Activated T-cell treated with anti-CD3 and anti-CD28 coated beads, Interleukin-2, amount 50 U/mL, for 48 hours (primary cell): Measurements from ENCODE around the gene ARHGEF17.

Experiments
- DNase-seq, 2 experiments: peaks; one replicate each; pipeline ENCODE4 v3.0.0-alpha.2; 2020

The ARHGEF17 gene

DNA sequence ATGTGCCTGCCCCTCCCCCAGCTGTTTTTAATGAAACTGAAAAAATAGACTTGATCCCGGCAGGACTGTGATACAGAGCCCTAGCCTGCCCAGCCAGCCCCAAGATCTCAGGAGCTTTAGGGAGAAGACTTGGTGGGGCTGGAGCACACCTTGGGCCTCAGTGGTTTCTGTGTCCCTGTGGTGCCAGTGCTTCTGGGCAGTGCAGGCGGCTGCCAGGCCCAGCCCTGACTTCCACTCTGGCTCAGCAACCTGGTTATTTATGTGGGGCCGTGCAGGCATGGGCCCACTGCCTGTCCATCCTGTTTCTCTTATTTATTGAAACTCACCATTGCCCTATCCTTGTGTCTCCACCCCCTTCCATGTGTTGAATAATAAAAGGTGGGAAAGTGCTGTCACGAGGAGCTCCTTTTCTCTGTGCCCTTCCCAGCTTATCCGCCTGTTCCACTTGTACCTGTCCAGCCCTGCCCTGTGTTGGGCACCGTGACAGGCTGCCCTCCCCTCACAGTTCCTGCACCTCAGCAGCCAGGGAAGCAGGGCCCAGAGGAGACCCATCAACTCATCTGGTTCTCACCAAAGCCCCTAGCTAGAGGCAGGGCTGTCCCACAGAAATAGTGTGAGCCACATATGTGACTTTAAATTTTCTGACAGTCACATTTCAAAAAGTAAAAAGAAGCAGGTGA is 88.3 kb downstream of the ARHGEF17 start:
- DNase-seq: no peak

DNA sequence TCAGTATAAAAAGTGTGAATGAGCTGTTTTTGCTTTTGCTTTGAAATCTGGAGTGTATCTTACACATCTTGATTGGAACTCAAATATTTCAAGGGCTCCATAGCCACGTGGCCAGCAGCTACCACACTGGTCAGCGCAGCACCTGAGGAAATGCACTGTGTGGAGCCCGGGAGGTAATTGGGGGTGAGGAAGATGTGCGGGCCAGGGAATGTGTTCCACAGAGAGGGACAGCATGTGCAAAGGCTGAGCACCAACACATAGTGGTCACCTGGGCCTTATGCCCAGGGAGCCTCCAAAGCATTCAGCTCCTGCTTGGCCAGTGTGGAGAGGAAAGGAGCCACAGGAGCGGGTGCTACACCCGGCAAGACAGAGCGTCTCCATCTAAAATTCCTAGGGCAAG is 88.9 kb downstream of the ARHGEF17 start:
- no peak for DNase-seq

DNA sequence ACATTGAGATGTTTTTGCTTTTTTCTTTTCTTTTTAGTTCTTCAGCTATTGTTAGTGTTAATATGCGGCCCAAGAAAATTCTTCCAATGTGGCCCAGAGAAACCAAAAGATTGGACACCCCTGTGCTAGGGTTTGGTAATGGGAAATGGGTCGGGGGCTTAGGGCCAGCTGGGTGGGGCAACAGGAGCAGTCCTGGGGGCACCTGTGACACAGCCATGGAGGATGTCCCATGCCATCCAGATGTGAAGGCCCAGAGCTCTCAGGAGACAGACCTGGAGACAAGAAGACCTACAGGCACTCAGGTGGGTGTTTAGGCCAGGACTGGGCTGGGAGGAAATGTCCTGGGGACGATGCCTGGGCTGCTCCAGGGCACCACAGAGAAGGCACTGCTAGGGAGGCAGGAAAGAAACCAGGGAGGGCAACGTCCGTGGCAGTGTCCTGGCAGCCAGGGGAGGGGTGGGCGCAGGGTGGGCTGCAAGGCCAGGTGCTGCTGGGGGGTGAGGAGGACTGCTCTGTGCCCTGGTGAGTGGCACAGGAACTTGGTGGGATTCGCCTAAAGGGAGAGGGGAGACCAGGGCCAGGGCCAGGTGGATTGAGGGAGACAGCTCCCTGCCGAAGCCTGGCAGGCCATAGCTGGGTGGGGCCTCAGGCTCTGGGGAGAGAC is 89.5 kb downstream of the ARHGEF17 start:
- DNase-seq: no peak

DNA sequence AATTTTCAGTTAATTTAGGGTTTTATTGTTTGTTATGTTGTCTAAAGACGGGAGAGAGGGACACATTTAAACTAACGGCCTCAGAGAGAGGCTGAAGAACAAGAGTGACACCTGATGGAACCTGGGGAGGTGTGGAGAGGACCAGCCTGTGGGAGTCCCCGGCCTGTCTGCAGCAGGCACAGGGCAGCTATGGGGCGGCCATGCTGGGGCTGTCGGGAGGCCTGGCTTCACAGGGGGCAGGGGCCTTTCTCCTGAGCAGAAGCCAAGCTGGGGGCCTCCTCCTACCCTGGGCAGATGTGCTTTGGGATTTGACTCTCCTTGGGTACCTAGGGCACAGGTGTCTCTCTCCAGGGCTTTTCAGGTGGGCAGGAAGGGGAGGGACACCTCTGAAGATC is 90.1 kb downstream of the ARHGEF17 start:
- DNase-seq: no peak

DNA sequence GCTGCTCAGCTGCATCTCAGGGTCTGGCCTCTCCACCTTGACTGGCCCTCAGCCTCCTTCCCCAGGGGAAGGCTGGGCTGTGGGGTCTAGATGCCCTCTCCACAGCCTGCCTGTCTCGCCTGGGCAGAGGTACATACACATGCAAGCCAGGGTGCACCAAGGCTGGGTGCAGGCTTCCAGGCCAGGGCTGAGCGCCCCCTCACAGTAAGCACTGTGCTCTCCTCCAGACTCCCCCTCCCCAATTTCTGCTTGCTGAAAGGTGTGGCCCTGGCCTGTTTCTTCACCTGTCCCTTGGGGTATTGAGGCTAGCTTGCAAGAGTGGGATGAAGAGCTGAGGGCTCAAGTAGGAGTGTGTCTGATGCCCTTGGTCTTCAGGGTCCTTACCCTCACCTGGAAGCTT is 90.6 kb downstream of the ARHGEF17 start:
- DNase-seq: no peak

DNA sequence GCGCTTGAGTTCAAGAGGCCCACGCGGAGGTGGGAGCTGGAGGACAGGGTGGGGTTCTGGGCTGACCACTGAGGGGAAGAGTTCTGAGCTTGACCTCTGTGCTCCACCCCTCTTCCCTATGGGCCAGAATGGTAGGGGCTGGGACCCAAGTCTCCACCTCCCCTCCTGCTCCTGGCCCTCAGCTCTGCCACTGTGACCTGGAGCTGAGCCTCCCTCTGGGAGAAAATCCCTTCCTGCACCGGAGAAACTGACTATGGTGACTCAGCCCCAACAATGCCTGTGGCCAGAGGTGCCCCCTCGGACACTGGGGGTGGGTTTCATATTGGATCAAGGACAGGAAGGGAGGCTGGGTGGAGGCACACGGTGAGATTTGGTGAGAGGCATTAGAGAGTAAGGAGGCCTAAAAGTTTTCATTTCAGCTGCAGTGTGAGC is 91.1 kb downstream of the ARHGEF17 start:
- DNase-seq: no peak

DNA sequence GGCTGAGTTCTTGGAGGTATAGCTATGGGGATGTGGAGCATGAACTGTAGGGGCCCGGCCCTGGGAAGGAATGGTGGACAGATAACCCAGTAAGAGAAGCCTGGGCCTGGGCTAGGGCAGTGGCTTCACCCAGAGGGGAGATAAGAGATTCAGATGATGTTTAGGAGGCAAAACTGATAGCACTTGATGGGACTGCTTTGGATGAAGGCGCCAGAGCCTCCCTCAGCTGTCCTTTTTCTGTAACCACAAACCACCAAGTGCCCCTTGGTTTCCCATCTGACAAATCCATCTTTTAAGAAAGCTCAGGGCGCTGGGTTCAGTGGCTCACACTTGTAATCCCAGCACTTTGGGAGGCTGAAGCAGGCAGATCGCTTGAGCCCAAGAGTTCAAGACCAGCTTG is 91.6 kb downstream of the ARHGEF17 start:
- no peak for DNase-seq

DNA sequence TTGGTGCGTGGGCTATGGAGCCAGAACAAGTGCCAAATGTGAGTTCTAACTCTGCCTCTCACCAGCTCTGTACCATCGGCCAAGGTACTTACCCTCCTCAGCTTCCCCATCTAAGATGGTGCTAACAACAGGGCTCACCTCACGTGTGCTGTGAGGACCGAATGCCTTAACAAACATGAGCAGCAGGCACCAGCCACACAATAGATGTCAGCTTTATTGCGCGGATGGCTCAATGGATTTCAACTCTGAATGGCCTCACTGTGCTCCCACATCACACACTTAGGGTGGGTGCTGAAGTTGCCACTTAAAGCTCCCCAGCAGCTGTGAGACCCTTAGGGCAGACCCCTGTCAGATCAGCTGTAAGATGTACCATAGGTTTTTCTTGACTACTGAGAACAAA is 92.2 kb downstream of the ARHGEF17 start:
- no peak for DNase-seq

DNA sequence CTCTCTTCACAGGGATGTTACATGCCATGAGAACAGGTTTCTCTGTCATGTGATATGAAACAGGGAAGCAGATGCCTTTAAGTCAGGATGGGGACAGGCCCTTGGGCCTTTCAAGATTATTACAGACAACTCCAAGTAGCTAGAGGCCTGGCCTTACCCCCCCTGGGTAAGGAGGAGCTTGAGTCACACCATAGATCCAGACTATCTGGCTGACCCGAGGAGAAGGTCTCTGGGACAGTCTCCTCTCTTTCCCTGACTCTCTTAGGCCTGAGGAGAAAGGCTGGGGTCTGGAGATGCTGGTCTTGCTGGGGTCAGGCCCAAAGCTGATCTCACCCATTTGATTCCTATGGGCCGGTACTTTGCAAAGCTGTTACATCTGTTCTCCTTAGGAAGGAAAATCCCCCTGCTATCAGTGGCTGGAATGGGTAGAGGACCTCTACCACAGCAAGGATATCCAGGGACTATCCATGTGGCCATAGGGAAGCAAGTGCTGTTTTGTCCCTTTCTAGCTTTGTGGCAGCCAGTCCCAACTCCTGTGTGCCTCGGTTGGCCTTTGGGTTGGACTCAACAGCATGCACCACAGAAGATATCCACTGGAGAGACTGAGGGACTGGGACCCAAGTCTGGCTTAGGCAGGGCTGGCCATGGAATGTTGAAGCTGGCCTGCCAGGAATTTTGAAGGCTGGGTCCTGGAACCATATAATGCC is 93.3 kb downstream of the ARHGEF17 start:
- peak in 1 of 2 experiments; percentile 15 for DNase-seq

DNA sequence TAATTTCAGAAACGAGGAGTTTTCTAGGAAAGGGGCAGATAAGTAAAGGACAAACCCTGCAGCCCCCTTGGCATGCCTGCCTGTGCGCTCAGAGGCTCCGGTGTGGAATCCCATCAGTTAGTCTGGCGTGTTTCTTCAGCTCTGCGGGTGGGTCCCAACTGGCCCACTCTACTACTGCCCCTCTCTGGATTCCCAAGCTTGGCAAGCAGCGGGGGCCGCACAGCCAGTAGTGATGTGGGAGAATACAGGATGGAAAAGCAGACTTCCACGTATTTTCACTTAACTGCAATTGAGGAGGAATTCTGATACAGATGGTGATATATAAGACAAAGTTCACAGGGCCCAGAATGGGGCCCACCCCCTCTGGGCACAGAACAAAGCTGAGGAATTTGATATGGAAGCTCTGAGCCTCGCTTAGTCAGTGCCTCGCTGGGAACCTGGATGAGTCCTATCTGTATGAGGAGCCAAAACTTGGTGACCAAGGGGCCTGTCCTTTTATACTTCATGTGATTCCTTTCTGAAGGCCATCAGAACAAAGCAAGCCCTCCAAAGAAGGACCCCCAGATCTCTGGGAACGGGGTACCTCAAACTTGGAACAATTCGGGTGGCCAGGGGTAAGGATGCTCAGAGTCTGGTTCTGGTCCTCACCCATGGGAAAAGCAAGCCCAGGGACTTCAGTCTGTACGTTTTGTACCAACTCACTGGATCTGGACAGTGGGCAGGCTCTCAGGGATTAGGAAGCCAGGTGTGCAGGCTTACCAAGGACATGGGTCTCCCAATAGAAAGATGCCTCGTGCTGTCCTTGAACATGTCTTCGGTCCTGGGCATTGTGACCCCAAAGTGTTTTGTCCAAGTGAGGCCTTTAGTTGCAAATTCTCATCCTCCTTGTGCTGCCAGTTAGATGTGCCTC is 94.1 kb downstream of the ARHGEF17 start:
- DNase-seq: no peak

DNA sequence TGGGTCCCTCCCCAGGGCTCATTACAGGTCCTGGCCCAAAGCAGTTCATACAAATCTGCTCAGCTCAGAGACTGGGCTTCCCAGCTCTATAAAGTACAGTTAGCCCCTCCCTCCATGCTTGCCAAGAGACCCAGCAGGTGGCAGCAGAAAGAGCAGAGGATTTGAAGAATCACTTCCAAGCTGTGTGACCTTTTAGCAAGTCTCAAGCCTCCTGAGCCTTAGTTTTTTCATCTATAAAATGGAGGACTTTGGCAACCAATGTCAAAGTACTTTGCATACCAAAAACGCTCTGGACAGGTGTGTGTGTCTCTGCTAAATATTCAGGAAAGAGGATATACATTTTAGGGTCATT is 94.7 kb downstream of the ARHGEF17 start:
- no peak for DNase-seq

DNA sequence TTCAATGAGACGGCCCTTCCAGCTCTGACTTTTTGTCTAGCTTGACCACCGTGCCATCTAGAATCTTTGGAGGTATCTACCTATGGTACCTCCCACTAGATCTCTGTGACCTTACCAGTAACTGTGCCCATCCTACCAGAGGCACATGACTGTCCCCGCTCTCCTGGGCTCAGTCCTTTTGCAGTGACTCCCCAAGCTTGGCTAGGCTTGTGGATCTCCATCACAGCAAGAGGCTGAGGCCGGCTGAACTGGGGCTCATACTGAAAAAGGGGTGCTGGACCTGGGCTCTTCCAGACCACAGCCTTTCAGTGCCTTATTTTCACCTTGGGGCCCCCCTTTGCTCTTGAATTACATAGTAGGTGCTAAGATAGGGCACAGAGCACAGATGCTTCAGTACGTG is 95.5 kb downstream of the ARHGEF17 start:
- DNase-seq: no peak

DNA sequence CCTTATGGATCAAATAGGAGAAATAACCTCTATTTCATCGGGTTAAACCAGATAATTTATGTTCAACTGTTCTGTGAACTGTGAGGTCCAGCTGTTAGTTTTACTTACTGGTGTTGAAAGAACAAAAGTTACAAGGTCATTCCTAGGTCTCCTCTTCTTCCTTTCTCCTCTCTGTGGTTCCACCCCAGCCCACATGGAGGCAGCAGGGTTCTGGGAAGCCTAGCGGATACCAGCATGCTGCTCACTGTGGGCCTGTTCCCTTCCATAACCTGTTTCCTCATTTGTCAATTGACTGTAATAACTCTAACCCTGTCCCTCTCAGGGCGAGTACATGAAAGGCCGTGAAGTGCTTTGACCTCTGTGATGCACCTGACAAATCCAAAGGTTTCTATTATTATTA is 96.0 kb downstream of the ARHGEF17 start:
- no peak for DNase-seq

DNA sequence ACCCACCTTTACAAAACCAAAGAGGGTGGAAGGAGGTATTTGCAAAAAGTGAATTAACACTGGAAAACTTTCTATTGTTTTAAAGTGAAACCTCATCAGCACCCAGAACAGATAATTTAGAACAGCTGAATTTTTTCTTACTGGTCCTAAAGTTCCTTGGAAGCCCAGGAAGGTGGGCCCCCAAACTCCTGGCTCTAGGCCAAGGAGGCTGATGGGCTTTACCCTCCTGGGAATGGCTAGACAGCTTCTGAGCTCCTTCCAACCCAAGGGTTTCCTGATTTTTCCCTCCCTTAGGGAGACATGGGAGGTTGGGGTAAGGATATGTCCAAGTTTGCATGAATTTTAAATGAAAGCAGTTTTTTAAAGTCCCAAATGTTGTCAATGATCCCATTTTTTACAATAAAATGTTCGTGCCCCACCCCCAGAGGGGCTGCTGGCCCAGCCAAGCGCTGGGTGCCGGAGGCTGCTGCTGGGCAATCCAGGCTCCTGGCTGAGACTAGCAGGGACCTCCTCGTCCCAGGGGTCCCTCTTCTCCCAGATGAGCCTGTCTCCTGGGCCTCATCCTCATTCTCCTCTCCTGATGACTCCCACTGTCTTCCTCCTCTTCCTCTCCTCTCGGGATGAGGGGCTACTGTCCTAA is 96.5 kb downstream of the ARHGEF17 start:
- DNase-seq: no peak

DNA sequence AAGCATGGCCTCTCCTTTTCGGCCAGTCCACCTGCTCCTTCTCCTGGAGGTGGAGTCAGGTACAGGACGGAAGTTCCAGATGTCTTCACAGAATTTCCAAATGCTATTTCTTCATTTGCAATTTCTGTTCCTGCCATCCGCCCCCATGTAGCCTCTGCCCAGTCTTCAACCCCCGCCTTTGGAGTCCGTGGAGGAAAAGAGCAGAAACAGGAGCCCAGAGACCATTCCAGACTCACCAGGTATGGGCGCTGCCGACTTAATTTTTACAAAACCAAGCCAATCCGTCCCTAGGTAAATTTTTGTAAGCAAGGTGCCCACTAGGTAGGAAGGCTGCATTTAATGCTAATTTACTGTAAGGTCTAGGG is 97.1 kb downstream of the ARHGEF17 start:
- DNase-seq: no peak

DNA sequence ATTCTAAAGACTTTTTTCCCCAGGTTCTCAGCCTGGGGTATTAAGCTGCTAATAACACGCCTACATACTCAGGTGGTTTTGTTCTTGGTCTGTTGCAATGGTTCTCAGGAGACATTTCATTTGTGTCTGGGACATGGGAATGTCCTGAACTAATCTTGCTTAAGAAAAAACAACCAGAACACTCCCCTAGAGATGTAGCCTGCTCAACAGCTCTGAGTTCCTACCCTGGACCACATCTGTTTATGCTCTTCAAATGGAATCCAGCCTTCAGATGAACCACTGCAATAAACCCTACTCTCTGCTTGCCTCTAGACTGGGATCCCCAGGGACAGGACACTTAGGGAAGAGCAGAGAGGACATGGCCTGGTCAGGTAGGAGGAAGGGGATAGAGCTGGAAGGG is 98.1 kb downstream of the ARHGEF17 start:
- no peak for DNase-seq

DNA sequence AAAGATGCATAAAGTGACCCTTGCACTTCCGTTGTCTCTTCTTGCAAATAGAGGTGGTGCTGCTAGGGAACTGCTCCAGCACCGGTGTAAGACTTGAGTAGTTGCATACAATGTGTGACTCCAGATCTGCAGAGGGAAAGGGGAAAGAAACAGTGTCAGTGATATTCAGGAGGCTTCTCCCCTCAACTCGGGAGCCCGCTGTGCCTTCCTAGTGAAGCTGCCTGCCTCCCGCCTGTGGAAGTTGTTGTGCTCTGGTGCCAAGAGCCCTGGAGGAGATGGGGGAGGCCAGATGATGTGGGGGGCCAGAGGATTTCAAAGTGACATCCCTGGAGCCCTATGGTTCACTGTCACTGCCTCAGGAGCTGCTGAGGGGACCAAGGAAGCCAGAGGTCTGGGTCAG is 98.5 kb downstream of the ARHGEF17 start:
- DNase-seq: no peak

DNA sequence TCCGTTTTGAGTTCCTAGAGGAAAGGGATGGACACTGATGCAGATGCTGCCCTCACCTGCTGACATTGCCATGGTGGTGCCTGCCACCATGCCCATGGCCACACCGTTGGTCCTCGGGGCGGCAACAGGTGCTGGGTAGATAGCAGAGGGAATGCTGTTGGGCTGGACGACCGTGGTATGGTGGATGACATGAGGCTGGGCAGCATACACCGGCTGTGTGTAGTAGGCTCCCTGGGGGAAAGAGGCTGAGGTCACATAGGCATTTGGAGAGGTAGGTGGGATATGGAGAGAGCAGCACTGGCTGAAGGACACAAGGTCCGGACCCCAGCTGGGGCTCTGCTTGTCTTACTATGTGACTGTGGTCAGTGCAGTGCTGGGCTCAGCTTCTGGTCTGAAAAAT is 101.4 kb downstream of the ARHGEF17 start:
- no peak for DNase-seq

DNA sequence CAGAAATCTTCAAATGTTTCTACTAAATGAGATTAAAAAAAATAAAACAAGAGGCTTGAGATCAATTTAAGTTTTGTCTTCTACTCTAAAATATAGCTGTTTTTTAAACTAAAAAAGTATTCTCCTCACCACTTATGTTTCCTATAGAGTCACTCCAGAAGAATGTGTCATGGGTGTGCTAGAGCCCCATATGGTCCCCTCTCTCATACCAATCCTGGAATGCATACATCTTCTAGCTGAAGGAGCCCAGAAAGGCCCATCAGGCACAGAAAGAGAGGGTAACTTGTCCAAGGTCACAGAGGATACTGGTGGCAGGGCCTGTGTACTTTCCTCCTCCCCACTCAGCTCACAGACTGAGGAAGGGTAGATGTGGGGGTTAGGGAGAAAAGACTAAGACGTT is 102.6 kb downstream of the ARHGEF17 start:
- no peak for DNase-seq

DNA sequence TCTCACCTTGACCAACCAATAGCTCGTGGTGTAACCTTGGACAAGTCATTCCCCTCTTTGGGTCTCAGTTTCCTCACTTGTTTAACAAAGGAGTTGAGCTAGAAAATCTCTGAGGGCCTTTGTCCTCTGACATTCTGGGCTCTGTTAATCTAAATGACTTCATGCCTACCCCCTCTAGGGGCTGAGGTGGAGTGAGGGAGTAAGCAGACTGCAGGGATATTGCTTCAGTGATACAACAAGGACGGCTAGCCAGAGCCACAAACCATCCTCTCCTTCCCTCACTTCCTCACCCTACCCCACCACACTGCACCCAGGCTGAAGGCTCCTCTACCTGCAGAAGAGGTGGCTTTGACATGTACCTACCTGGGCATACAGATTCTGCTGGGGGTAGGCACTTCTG is 103.0 kb downstream of the ARHGEF17 start:
- no peak for DNase-seq

DNA sequence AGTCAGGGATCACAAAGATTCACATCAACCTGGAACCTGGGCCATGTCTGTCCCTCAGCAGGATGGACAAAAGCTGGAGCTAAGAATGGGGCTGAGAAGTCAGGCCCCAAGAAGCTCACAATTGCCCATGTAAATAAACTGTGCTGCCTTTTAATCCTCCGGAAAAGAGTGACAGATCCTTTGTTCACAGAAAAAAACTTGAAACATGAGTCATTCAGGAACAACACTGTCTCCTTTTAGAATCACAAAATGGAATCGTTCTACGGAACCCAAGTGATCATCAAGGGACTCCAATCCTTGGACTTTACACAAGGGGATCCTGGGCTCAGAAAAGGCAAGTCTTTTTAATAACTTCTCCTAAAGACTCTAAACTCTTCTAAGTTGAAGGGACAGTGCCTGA is 104.2 kb downstream of the ARHGEF17 start:
- no peak for DNase-seq

DNA sequence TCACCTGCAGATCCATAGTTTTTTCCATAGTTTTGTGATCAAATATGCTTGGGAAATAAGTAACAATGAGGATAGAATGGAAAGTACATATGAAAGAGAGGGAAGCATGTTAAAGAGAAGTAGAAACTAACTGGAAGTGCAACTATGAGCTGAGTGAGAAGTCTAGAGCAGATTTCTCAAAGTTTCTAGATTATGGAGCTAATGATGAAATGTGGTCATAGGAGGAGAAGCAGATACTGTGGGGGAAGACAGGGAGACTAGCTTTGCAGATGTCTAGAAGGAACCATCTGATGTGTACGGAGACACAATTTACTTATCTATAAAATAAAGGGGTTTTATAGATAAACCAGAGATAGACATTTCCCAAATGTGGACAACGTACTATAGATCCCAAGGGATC is 105.2 kb downstream of the ARHGEF17 start:
- DNase-seq: no peak
